ENCODE results near the gene CHID1. TPM values are rescaled to one million over a fixed set of nuclear protein-coding genes. Genes with fewer than 3 reads are reported as not detected.

The CHID1 gene
- total RNA-seq, 1 donor from 2014 or later = 74.6 TPM

DNA sequence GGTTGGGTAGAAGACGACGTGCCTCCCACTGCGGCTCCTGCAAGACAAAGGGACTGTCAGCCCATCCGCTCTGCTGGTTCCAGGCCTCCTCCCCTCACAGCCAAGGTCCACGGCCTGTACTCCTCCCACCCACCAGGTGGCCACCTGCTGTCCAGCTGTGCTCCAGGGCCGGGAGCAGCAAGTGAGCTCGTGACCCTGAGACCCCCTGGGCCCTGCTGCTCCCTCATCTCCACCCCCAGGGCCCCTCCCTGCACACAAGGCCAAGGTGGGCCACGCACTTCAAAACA lies 40.5 kb downstream of the CHID1 start:
- no peaks in the 10 kb centered on the region for H3K9me3 ChIP-seq (ENCODE audit: insufficient read depth, low read depth, low read length)
- Mint-ChIP-seq H3K36me3 (ENCODE audit: low read depth, unreplicated experiment) (peaks cover 2% of the 10 kb centered on the region), H3K9me3 (ENCODE audit: unreplicated experiment) (no peaks in the 10 kb centered on the region), H3K4me1 (ENCODE audit: low read depth, unreplicated experiment) (no peaks in the 10 kb centered on the region), H3K27me3 (ENCODE audit: low read depth, unreplicated experiment) (no peaks in the 10 kb centered on the region), H3K27ac (ENCODE audit: unreplicated experiment) (no peak overlapping the region), H3K4me3 (ENCODE audit: unreplicated experiment) (no peak overlapping the region)
- H3K79me2 ChIP-seq (ENCODE audit: insufficient read depth, low read length) = no peaks in the 10 kb centered on the region
- no peaks in the 10 kb centered on the region for H3K27me3 ChIP-seq (ENCODE audit: insufficient read depth, low read length)
- H3K4me1 ChIP-seq (ENCODE audit: insufficient read depth, low read length) = peaks cover 4% of the 10 kb centered on the region
- H3K27ac ChIP-seq (ENCODE audit: low read depth, low read length) = no peak overlapping the region
- H2AFZ ChIP-seq (ENCODE audit: low read depth, low read length) = no peak overlapping the region
- H3K36me3 ChIP-seq (ENCODE audit: insufficient read depth, low read length) = no peaks in the 10 kb centered on the region
- H4K20me1 ChIP-seq (ENCODE audit: insufficient read depth, low read length) = peaks cover 13% of the 10 kb centered on the region
- no peak for FAIRE-seq
- DNase-seq (ENCODE audit: low read depth) = no peak
- no peak overlapping the region for H3K9ac ChIP-seq (ENCODE audit: low read length)
- TF ChIP-seq EZH2 (IDR thresholded peaks at IDR 0.05; ENCODE audit: insufficient read depth, low read length) = no peak
- TF ChIP-seq, protein P1, sequence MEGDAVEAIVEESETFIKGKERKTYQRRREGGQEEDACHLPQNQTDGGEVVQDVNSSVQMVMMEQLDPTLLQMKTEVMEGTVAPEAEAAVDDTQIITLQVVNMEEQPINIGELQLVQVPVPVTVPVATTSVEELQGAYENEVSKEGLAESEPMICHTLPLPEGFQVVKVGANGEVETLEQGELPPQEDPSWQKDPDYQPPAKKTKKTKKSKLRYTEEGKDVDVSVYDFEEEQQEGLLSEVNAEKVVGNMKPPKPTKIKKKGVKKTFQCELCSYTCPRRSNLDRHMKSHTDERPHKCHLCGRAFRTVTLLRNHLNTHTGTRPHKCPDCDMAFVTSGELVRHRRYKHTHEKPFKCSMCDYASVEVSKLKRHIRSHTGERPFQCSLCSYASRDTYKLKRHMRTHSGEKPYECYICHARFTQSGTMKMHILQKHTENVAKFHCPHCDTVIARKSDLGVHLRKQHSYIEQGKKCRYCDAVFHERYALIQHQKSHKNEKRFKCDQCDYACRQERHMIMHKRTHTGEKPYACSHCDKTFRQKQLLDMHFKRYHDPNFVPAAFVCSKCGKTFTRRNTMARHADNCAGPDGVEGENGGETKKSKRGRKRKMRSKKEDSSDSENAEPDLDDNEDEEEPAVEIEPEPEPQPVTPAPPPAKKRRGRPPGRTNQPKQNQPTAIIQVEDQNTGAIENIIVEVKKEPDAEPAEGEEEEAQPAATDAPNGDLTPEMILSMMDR (IDR thresholded peaks at IDR 0.05; ENCODE audit: insufficient read depth, low read depth, low read length) = no peak
- no peak overlapping the region for H3K4me2 ChIP-seq (ENCODE audit: low read length)
- H3K4me3 ChIP-seq (ENCODE audit: insufficient read depth, low read depth, low read length) = no peak overlapping the region

GRCh38 chr11:869399-870126 lies 41.0 kb downstream of the CHID1 start:
- Mint-ChIP-seq H3K27ac (ENCODE audit: unreplicated experiment) (no peak overlapping the region), H3K9me3 (ENCODE audit: unreplicated experiment) (no peaks in the 10 kb centered on the region), H3K4me3 (ENCODE audit: unreplicated experiment) (no peak overlapping the region), H3K4me1 (ENCODE audit: low read depth, unreplicated experiment) (no peaks in the 10 kb centered on the region), H3K36me3 (ENCODE audit: low read depth, unreplicated experiment) (peaks cover 2% of the 10 kb centered on the region), H3K27me3 (ENCODE audit: low read depth, unreplicated experiment) (no peaks in the 10 kb centered on the region)
- TF ChIP-seq, protein P1 (IDR thresholded peaks at IDR 0.05; ENCODE audit: insufficient read depth, low read depth, low read length) = no peak
- no peak for TF ChIP-seq EZH2 (IDR thresholded peaks at IDR 0.05; ENCODE audit: insufficient read depth, low read length)
- Histone ChIP-seq H2AFZ (ENCODE audit: low read depth, low read length) (no peak overlapping the region), H3K27me3 (ENCODE audit: insufficient read depth, low read length) (no peaks in the 10 kb centered on the region), H3K4me1 (ENCODE audit: insufficient read depth, low read length) (peaks cover 4% of the 10 kb centered on the region), H3K27ac (ENCODE audit: low read depth, low read length) (no peak overlapping the region), H3K9ac (ENCODE audit: low read length) (no peak overlapping the region), H4K20me1 (ENCODE audit: insufficient read depth, low read length) (peaks cover 13% of the 10 kb centered on the region), H3K4me3 (ENCODE audit: insufficient read depth, low read depth, low read length) (no peak overlapping the region), H3K4me2 (ENCODE audit: low read length) (no peak overlapping the region), H3K9me3 (ENCODE audit: insufficient read depth, low read depth, low read length) (no peaks in the 10 kb centered on the region), H3K36me3 (ENCODE audit: insufficient read depth, low read length) (no peaks in the 10 kb centered on the region), H3K79me2 (ENCODE audit: insufficient read depth, low read length) (no peaks in the 10 kb centered on the region)
- FAIRE-seq (no peak), DNase-seq (ENCODE audit: low read depth) (no peak)

DNA sequence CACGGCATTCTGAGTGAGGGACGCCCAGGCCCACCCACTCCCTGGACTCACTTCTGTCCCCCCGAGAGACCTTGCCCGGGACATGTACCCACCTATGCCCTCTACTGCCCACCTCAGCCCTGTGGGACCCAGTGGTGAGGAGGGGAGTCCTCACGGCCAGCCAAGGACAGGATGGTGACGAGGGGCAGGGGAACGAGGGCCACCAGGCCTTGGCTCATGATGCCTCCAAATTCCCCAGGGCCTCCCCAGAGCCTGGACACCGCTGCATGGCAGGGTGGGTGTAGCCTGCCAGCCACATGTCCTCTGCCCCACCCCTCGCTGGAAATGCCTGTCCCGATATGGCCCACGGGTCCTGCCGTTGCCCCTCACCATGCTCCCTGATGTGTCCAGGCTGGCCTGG lies 41.8 kb downstream of the CHID1 start:
- no peaks in the 10 kb centered on the region for H3K79me2 ChIP-seq (ENCODE audit: insufficient read depth, low read length)
- H3K9ac ChIP-seq (ENCODE audit: low read length) = no peak overlapping the region
- H3K4me3 Mint-ChIP-seq (ENCODE audit: unreplicated experiment) = no peak overlapping the region
- no peaks in the 10 kb centered on the region for H3K27me3 ChIP-seq (ENCODE audit: insufficient read depth, low read length)
- no peak overlapping the region for H3K4me3 ChIP-seq (ENCODE audit: insufficient read depth, low read depth, low read length)
- no peak overlapping the region for H3K27ac Mint-ChIP-seq (ENCODE audit: unreplicated experiment)
- no peaks in the 10 kb centered on the region for H3K36me3 ChIP-seq (ENCODE audit: insufficient read depth, low read length)
- peaks cover 2% of the 10 kb centered on the region for H3K36me3 Mint-ChIP-seq (ENCODE audit: low read depth, unreplicated experiment)
- peaks cover 4% of the 10 kb centered on the region for H3K4me1 ChIP-seq (ENCODE audit: insufficient read depth, low read length)
- peaks cover 13% of the 10 kb centered on the region for H4K20me1 ChIP-seq (ENCODE audit: insufficient read depth, low read length)
- H3K4me2 ChIP-seq (ENCODE audit: low read length) = no peak overlapping the region
- no peaks in the 10 kb centered on the region for H3K9me3 Mint-ChIP-seq (ENCODE audit: unreplicated experiment)
- H3K27ac ChIP-seq (ENCODE audit: low read depth, low read length) = no peak overlapping the region
- H3K9me3 ChIP-seq (ENCODE audit: insufficient read depth, low read depth, low read length) = no peaks in the 10 kb centered on the region
- H3K4me1 Mint-ChIP-seq (ENCODE audit: low read depth, unreplicated experiment) = no peaks in the 10 kb centered on the region
- H2AFZ ChIP-seq (ENCODE audit: low read depth, low read length) = no peak overlapping the region
- TF ChIP-seq EZH2 (IDR thresholded peaks at IDR 0.05; ENCODE audit: insufficient read depth, low read length) = no peak
- TF ChIP-seq, protein P1 (IDR thresholded peaks at IDR 0.05; ENCODE audit: insufficient read depth, low read depth, low read length) = no peak
- no peak for DNase-seq (ENCODE audit: low read depth)
- no peak for FAIRE-seq
- H3K27me3 Mint-ChIP-seq (ENCODE audit: low read depth, unreplicated experiment) = no peaks in the 10 kb centered on the region

Data from astrocyte (in vitro differentiated cells and primary cell).